GM12872 (cell line): ENCODE results near the gene MEGF10.

ENCODE experiments used
- CTCF ChIP-seq: IDR thresholded peaks from 3 replicates; pipeline ENCODE4 v1.5.1; 2011; ENCODE audit warnings: low read depth, mild to moderate bottlenecking, low read length, moderate library complexity; ENCODE audit not compliant: insufficient read depth

MEGF10 gene

GRCh38 chr5:127418367-127418766, 127.8 kb downstream of the MEGF10 start:
- no peak for TF ChIP-seq CTCF

DNA sequence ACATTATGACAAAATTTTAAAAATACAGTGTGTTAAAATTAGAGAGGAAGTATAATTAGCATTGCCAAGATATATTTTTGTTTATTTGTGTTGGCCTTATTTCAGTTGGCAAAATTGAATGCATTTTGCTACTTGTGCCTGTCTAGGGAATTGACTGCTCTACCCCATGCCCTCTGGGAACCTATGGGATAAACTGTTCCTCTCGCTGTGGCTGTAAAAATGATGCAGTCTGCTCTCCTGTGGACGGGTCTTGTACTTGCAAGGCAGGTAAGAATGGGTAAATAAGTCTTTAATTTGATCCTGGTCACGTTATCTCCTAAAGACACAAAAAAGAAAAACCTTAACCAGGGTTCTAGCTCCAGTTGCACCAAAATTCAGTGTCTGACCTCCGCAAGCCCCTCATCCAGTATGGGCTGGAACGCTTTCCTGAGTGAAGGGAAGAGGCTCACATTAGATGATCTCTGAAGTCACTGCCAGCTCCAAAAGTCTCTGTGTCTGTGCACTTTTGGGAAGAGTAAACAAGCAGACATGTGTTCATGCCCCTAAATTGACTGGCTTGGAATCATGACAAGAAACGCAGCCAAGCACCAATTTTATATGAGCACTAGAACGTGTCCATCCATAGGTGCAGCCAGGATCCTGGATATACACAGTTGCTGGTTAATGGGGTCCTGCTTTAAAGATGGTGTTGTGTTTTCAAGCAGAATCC, 128.5 kb downstream of the MEGF10 start:
- no peak for TF ChIP-seq CTCF

GRCh38 chr5:127419683-127420257, 129.2 kb downstream of the MEGF10 start:
- no peak for TF ChIP-seq CTCF

DNA sequence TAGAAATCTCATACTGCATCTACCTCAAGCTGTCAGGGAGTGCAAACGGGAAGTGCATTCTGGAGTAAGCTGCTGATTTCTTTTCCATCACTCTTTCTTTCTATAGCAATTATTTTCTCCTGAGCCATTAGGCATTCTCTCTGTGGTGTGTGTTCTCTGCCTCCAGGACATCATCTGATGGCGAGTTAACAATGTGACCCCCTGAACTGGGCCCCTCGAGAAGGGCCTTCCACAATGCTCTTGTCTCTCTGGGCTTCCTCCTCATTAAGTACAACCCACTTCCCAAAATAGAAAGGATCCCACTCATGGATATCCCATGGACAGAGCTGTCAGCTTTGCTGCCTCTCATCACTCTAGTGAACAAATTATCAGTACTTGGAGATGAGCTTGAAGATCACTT, 130.2 kb downstream of the MEGF10 start:
- no peak for TF ChIP-seq CTCF

DNA sequence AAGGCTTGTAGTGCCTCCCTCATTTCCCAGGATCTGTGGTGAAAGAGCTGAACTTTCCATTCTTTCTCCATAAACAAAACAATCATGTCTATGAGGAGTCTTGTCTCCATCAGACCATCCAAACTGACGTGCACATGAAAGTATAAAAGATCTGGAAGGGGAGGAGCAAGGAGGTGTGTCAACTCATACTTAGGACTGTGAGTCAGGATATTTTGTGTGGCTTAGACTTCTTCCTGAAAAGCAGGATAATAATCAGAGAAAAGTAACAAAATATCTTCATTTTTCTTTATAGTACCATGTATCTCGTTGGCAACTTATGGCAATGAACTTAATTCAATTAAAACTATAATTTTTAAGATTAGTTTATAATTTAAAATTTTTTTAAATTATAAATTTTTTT, 130.9 kb downstream of the MEGF10 start:
- TF ChIP-seq CTCF: no peak

DNA sequence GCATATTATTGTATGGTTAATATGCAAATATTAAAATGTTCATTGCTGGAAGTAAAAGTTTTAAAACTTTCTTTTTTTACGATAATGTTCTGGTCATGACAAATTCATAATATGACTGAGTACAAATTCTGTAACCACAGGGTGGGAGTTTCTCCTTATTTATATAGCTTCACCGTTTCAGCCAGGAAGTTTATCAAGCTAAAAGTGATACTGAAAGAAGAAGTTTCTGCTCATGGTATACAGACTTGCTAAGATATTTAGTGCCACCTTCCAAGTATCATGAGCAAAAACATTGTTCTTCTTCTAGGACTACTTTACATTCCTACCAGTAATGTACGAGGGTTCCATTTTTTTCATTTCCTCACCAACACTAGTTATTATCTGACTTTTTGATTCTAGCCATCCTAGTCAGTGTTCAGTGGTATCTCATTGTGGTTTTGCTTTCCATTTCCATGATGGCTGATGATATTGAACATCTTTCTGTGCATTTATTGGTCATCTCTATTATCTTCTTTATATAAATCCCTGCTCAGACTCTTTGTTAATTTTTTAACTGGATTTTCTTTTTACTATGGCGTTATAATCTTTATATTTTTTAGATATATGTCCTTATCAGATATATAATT, 132.7 kb downstream of the MEGF10 start:
- TF ChIP-seq CTCF: no peak

DNA sequence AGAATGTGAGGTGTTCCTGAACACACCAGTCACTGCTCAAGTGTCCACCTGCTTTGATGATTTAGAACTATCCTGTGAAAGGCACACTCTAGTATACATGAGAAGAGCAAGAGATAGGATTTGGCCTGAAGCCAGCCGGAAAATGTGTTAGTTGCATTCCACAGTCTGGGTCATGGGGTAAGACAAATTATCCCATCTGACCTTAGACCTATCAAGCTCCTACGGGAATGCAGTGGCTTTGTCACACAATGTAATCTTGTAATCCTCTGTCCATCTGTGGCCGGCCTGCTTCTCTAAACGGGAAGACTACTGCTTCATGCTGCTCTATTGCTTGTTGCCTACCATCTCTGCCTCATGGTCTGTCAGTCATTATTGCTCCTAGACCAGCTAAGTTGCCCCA, 134.4 kb downstream of the MEGF10 start:
- no peak for TF ChIP-seq CTCF
